HL-60 (cell line): ENCODE results near the gene GNAQ.

Source experiments
- DNase-seq, 2 experiments: peaks; one replicate each; pipeline ENCODE4 v3.0.0-alpha.2; 2010 to 2020; ENCODE audit warnings: low read depth in 1 of 2, low spot score in 1 of 2
- H3K27ac ChIP-seq: fragments of 250-450 bp; sonication (Bioruptor Pico); replicated peaks from 2 replicates; pipeline ENCODE4 v1.5.1; 2020; ENCODE audit warnings: mild to moderate bottlenecking, moderate library complexity
- H3K27me3 ChIP-seq: fragments of 250-450 bp; sonication (Bioruptor Pico); 2 replicates; pipeline ENCODE4 v1.5.1; 2021; ENCODE audit warnings: mild to moderate bottlenecking, moderate library complexity; ENCODE audit not compliant: insufficient read depth, poor library complexity, severe bottlenecking
- H3K4me3 ChIP-seq: replicated peaks from 2 replicates; pipeline ENCODE4 v1.5.1; 2011; ENCODE audit warnings: mild to moderate bottlenecking, control low read depth, low read length; ENCODE audit not compliant: insufficient read depth
- CTCF ChIP-seq: IDR thresholded peaks from one replicate; pipeline ENCODE4 v1.5.1; 2011; ENCODE audit warnings: low read length, control low read depth, inconsistent platforms; ENCODE audit not compliant: insufficient read depth
- GABPA ChIP-seq: IDR thresholded peaks from 2 replicates; pipeline ENCODE4 v1.6.1; 2012; ENCODE audit warnings: low read depth
- POLR2AphosphoS5 ChIP-seq: IDR thresholded peaks from 2 replicates; pipeline ENCODE4 v1.6.1; 2012; ENCODE audit warnings: low read depth
- SPI1 ChIP-seq: IDR thresholded peaks from 2 replicates; pipeline ENCODE4 v1.6.1; 2012; ENCODE audit warnings: low read depth, mild to moderate bottlenecking, borderline replicate concordance
- TF ChIP-seq, protein P1 (sequence below): IDR thresholded peaks from 2 replicates; pipeline ENCODE4 v1.6.1; 2012; ENCODE audit warnings: low read depth; ENCODE audit not compliant: insufficient replicate concordance

Gene GNAQ

GRCh38 chr9:77893706-77894105 is 137.9 kb downstream of the GNAQ start:
- TF ChIP-seq GABPA: no peak
- TF ChIP-seq CTCF: no peak
- TF ChIP-seq POLR2AphosphoS5: no peak
- TF ChIP-seq, protein P1, sequence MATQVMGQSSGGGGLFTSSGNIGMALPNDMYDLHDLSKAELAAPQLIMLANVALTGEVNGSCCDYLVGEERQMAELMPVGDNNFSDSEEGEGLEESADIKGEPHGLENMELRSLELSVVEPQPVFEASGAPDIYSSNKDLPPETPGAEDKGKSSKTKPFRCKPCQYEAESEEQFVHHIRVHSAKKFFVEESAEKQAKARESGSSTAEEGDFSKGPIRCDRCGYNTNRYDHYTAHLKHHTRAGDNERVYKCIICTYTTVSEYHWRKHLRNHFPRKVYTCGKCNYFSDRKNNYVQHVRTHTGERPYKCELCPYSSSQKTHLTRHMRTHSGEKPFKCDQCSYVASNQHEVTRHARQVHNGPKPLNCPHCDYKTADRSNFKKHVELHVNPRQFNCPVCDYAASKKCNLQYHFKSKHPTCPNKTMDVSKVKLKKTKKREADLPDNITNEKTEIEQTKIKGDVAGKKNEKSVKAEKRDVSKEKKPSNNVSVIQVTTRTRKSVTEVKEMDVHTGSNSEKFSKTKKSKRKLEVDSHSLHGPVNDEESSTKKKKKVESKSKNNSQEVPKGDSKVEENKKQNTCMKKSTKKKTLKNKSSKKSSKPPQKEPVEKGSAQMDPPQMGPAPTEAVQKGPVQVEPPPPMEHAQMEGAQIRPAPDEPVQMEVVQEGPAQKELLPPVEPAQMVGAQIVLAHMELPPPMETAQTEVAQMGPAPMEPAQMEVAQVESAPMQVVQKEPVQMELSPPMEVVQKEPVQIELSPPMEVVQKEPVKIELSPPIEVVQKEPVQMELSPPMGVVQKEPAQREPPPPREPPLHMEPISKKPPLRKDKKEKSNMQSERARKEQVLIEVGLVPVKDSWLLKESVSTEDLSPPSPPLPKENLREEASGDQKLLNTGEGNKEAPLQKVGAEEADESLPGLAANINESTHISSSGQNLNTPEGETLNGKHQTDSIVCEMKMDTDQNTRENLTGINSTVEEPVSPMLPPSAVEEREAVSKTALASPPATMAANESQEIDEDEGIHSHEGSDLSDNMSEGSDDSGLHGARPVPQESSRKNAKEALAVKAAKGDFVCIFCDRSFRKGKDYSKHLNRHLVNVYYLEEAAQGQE: no peak
- no peak for TF ChIP-seq SPI1
- Histone ChIP-seq H3K27me3 (no peaks in the 10 kb centered on the region), H3K27ac (no peak overlapping the region), H3K4me3 (no peak overlapping the region)
- DNase-seq: no peak

DNA sequence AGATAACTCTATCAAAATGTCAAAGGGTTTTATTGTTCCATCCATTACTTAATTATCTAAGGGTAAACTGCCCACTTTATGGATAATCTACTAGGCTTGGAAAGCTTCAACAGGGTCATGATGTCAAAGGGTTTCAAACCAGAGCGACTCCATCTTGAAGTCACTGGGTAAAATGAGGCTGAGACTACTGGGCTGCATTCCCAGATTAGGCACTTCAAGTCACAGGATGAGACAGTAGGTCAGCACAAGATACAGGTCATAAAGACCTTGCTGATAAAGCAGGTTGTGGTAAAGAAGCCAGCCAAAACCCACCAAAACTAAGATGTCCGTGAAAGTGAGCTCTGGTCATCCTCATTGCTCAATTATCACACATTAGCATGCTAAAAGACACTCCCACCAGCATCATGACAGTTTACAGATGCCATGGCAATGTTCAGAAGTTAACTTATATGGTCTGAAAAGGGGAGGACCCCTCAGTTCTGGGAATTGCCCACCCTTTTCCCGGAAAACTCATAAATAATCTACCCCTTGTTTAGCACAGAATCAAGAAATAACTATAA is 138.6 kb downstream of the GNAQ start:
- Histone ChIP-seq H3K27ac (no peak overlapping the region), H3K27me3 (no peaks in the 10 kb centered on the region), H3K4me3 (no peak overlapping the region)
- no peak for DNase-seq
- TF ChIP-seq CTCF: no peak
- TF ChIP-seq, protein P1: no peak
- no peak for TF ChIP-seq GABPA
- no peak for TF ChIP-seq POLR2AphosphoS5
- TF ChIP-seq SPI1: no peak

- DNase-seq: peak in 1 of 2 experiments; percentile 25
- TF ChIP-seq GABPA (no peak), CTCF (no peak), SPI1 (peak; percentile 48; the same call in 1 of the 2 replicates), POLR2AphosphoS5 (no peak)
- TF ChIP-seq, protein P1: no peak
- Histone ChIP-seq H3K27me3 (no peaks in the 10 kb centered on the region), H3K4me3 (no peak overlapping the region), H3K27ac (peak overlapping the region; percentile 8; the same call in 1 of the 2 replicates)
Measured at GRCh38 chr9:77892171-77892570, 139.4 kb downstream of the GNAQ start.
